Measurements from ENCODE around the gene DTYMK.

DNA sequence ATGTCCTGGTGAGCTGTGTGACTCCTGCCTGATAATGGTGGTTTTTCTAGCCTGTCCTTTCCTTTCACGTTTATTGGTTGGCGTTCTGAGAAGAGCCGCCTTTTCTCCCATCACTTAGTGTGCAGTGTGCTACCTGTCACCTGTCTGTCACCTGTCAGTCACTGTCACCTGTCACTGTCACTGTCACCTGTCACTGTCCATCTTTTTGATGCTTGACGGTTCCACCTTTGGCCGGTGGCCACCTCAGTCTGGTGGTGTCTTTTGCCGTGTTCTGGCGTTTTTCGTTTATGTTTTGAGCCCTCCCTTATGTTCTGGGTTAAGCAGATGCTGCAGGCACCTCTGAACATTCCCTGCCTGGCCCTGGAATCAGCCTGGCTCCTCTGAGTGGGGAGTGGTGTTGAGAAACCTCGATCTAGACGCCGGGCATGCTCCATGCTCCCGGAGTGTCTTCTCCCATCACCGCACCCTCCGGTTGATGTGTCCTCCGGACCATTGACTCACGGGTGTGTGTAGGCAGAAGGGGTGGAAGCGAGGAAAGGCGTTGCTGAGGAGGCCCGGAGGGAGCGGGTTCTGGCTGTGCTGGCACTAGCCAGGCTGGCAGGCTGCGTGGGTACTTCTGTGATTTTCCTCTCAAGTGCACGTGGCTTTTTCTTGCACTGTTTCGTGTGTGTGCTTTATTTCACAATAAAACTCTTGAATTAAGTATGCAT, 20.7 kb downstream of the DTYMK start:
- TF ChIP-seq JUND (IDR thresholded peaks at IDR 0.05; ENCODE audit: low read depth, low read length) (no peak), FOXM1 (IDR thresholded peaks at IDR 0.05; ENCODE audit: low read depth, low read length) (no peak), POLR2A (IDR thresholded peaks at IDR 0.05; ENCODE audit: low read depth, low read length) (no peak), TBL1XR1 (IDR thresholded peaks at IDR 0.05; ENCODE audit: low read depth, low read length) (no peak), BHLHE40 (IDR thresholded peaks at IDR 0.05; ENCODE audit: borderline replicate concordance in 1 of 2, low read depth in 2 of 2, low read length in 1 of 2) (no peak), ZNF384 (IDR thresholded peaks at IDR 0.05; ENCODE audit: borderline replicate concordance, low read depth, low read length) (no peak), NRF1 (conservative IDR thresholded peaks at IDR 0.05; ENCODE audit: low read depth, low read length) (no peak), PRDM15 (CRISPR knock-in tag; IDR thresholded peaks at IDR 0.05) (no peak), REST (IDR thresholded peaks at IDR 0.05; ENCODE audit: low read depth, low read length) (no peak), FOS (IDR thresholded peaks at IDR 0.05; ENCODE audit: borderline replicate concordance, extremely low read depth, insufficient read length) (no peak)
- TF ChIP-seq, protein P1, sequence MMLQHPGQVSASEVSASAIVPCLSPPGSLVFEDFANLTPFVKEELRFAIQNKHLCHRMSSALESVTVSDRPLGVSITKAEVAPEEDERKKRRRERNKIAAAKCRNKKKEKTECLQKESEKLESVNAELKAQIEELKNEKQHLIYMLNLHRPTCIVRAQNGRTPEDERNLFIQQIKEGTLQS (IDR thresholded peaks at IDR 0.05; ENCODE audit: borderline replicate concordance, extremely low read depth, low read depth, low read length), result no peak
- TF ChIP-seq, protein P2, sequence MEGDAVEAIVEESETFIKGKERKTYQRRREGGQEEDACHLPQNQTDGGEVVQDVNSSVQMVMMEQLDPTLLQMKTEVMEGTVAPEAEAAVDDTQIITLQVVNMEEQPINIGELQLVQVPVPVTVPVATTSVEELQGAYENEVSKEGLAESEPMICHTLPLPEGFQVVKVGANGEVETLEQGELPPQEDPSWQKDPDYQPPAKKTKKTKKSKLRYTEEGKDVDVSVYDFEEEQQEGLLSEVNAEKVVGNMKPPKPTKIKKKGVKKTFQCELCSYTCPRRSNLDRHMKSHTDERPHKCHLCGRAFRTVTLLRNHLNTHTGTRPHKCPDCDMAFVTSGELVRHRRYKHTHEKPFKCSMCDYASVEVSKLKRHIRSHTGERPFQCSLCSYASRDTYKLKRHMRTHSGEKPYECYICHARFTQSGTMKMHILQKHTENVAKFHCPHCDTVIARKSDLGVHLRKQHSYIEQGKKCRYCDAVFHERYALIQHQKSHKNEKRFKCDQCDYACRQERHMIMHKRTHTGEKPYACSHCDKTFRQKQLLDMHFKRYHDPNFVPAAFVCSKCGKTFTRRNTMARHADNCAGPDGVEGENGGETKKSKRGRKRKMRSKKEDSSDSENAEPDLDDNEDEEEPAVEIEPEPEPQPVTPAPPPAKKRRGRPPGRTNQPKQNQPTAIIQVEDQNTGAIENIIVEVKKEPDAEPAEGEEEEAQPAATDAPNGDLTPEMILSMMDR (IDR thresholded peaks at IDR 0.05 in 2 of 3, conservative IDR thresholded peaks at IDR 0.05 in 1 of 3; ENCODE audit: control insufficient read depth in 2 of 3, extremely low read depth in 1 of 3, insufficient read depth in 1 of 3, low read depth in 3 of 3, low read length in 3 of 3), result no peak

All from GM12878 (cell line).